Neural cell (in vitro differentiated cells): Measurements from ENCODE around the gene MXD4. TPM values are rescaled to one million over a fixed set of nuclear protein-coding genes. Genes with fewer than 3 reads are reported as not detected.

Experiments
- H2AFZ ChIP-seq: fragments of 200-600, 300-800 bp; sonication (generic), shearing (Covaris generic); 2 replicates; pipeline ENCODE4 v1.6.0; 2014; ENCODE audit warnings: low read depth, mild to moderate bottlenecking, antibody characterized with exemption, low read length, moderate library complexity
- H3F3A ChIP-seq: fragments of 200-600 bp; shearing (Covaris generic); 2 replicates; pipeline ENCODE4 v1.6.1; 2016; ENCODE audit warnings: mild to moderate bottlenecking, moderate library complexity, mixed read lengths, antibody characterized with exemption, low read length; ENCODE audit not compliant: insufficient read depth, poor library complexity, severe bottlenecking
- H3K27ac ChIP-seq: fragments of 200-600, 300-800 bp; sonication (generic), shearing (Covaris generic); 2 replicates; pipeline ENCODE4 v1.5.1; 2014; ENCODE audit warnings: mild to moderate bottlenecking, low read length, moderate library complexity
- H3K27me3 ChIP-seq: fragments of 300-800, 200-600 bp; sonication (generic), shearing (Covaris generic); 2 replicates; pipeline ENCODE4 v1.6.0; 2014; ENCODE audit warnings: mild to moderate bottlenecking, low read depth, low read length, moderate library complexity; ENCODE audit not compliant: insufficient read depth
- H3K36me3 ChIP-seq: fragments of 300-800, 200-600 bp; sonication (generic), shearing (Covaris generic); 2 replicates; pipeline ENCODE4 v1.5.1; 2014; ENCODE audit warnings: mild to moderate bottlenecking, antibody characterized with exemption, low read length, moderate library complexity; ENCODE audit not compliant: insufficient read depth
- H3K4me2 ChIP-seq: fragments of 300-800, 200-600 bp; sonication (generic), shearing (Covaris generic); 2 replicates; pipeline ENCODE4 v1.6.0; 2014; ENCODE audit warnings: mild to moderate bottlenecking, low read length
- H3K4me3 ChIP-seq: fragments of 300-800, 200-600 bp; sonication (generic), shearing (Covaris generic); 2 replicates; pipeline ENCODE4 v1.5.1; 2014; ENCODE audit warnings: mild to moderate bottlenecking, low read length, moderate library complexity
- H3K79me2 ChIP-seq: fragments of 200-600 bp; shearing (Covaris generic); replicated peaks from 2 replicates; pipeline ENCODE4 v1.6.0; 2014; ENCODE audit warnings: mild to moderate bottlenecking, low read length, moderate library complexity; ENCODE audit not compliant: insufficient read depth
- H3K9ac ChIP-seq: fragments of 300-800, 200-600 bp; sonication (generic), shearing (Covaris generic); 2 replicates; pipeline ENCODE4 v1.6.1; 2016; ENCODE audit warnings: mild to moderate bottlenecking, low read length, mixed read lengths
- H3K9me2 ChIP-seq: fragments of 200-600 bp; shearing (Covaris generic); 2 replicates; pipeline ENCODE4 v1.6.1; 2016; ENCODE audit warnings: mild to moderate bottlenecking, low read length, mixed read lengths; ENCODE audit not compliant: insufficient read depth
- H3K9me3 ChIP-seq: fragments of 200-600, 300-800 bp; sonication (generic), shearing (Covaris generic); 2 replicates; pipeline ENCODE4 v1.6.1; 2016; ENCODE audit warnings: mild to moderate bottlenecking, mixed run types, low read length, moderate library complexity, mixed read lengths
- H4K20me1 ChIP-seq: fragments of 200-600 bp; shearing (Covaris generic); 2 replicates; pipeline ENCODE4 v1.6.1; 2016; ENCODE audit warnings: mild to moderate bottlenecking, mixed run types; ENCODE audit not compliant: insufficient read depth
- CTCF ChIP-seq: fragments of 450-650 bp; IDR thresholded peaks from 2 replicates; pipeline ENCODE4 v1.5.1; 2014; ENCODE audit warnings: antibody characterized with exemption, mild to moderate bottlenecking, moderate library complexity; ENCODE audit not compliant: poor library complexity, severe bottlenecking
- EP300 ChIP-seq: fragments of 450-650 bp; conservative IDR thresholded peaks from 2 replicates; pipeline ENCODE4 v1.6.1; 2014; ENCODE audit warnings: antibody characterized with exemption, mild to moderate bottlenecking, moderate library complexity; ENCODE audit not compliant: poor library complexity, severe bottlenecking
- EZH2 ChIP-seq: fragments of 200-600, 300-800 bp; shearing (Covaris generic), sonication (generic); IDR thresholded peaks from 2 replicates; pipeline ENCODE4 v1.6.1; 2014; ENCODE audit warnings: antibody characterized with exemption, low read length, borderline replicate concordance, mild to moderate bottlenecking; ENCODE audit not compliant: insufficient read depth, poor library complexity, severe bottlenecking
- MXI1 ChIP-seq: fragments of 450-650 bp; conservative IDR thresholded peaks from 2 replicates; pipeline ENCODE4 v1.6.1; 2014; ENCODE audit warnings: antibody characterized with exemption, mild to moderate bottlenecking; ENCODE audit not compliant: poor library complexity, severe bottlenecking
- POLR2AphosphoS5 ChIP-seq: IDR thresholded peaks from 2 replicates; pipeline ENCODE4 v1.6.1; 2012
- RAD21 ChIP-seq: fragments of 450-650 bp; conservative IDR thresholded peaks from 2 replicates; pipeline ENCODE4 v1.6.1; 2014; ENCODE audit warnings: antibody characterized with exemption, mild to moderate bottlenecking, moderate library complexity
- REST ChIP-seq: IDR thresholded peaks from 2 replicates; pipeline ENCODE4 v1.6.1; 2012; ENCODE audit warnings: borderline replicate concordance
- SMC3 ChIP-seq: fragments of 450-650 bp; conservative IDR thresholded peaks from 2 replicates; pipeline ENCODE4 v1.6.1; 2014; ENCODE audit warnings: antibody characterized with exemption, mild to moderate bottlenecking, moderate library complexity; ENCODE audit not compliant: poor library complexity
- TAF1 ChIP-seq: IDR thresholded peaks from 2 replicates; pipeline ENCODE4 v1.6.1; 2012; ENCODE audit warnings: low read depth
- polyA plus RNA-seq: library from polyadenylated mRNA; depleted of rRNA; stranded (reverse); fragments of >200 nt; gene quantifications from 2 replicates; pipeline ENCODE4 v1.2.3, GENCODE V29; 2014

Gene MXD4
- polyA plus RNA-seq, 1 donor from 2014 or later = 58.4 TPM

- H3K9me2 ChIP-seq = no peaks in the 10 kb centered on the region
- no peaks in the 10 kb centered on the region for H3F3A ChIP-seq
- H4K20me1 ChIP-seq = peaks cover 38% of the 10 kb centered on the region
- H3K27me3 ChIP-seq = no peaks in the 10 kb centered on the region
- H3K9me3 ChIP-seq = no peaks in the 10 kb centered on the region
- H3K27ac ChIP-seq = no peak overlapping the region
- H3K79me2 ChIP-seq = peaks cover 34% of the 10 kb centered on the region
- H2AFZ ChIP-seq = no peak overlapping the region
- TF ChIP-seq EP300 = no peak
- TF ChIP-seq REST = no peak
- no peak for TF ChIP-seq POLR2AphosphoS5
- no peak for TF ChIP-seq EZH2
- TF ChIP-seq RAD21 = no peak
- TF ChIP-seq MXI1 = no peak
- no peak for TF ChIP-seq CTCF
- TF ChIP-seq TAF1 = no peak
- no peak for TF ChIP-seq SMC3
- no peak overlapping the region for H3K4me2 ChIP-seq
- H3K9ac ChIP-seq = no peak overlapping the region
- H3K4me3 ChIP-seq = no peak overlapping the region
- no peaks in the 10 kb centered on the region for H3K36me3 ChIP-seq
Observed at GRCh38 chr4:2256156-2256731, 5.7 kb downstream of the MXD4 start.

- Histone ChIP-seq H3K27me3 (no peaks in the 10 kb centered on the region), H3K79me2 (peaks cover 28% of the 10 kb centered on the region), H3K4me3 (no peak overlapping the region), H3K9ac (no peak overlapping the region), H3K9me2 (no peaks in the 10 kb centered on the region), H3K4me2 (no peak overlapping the region), H3K27ac (no peak overlapping the region), H3K9me3 (no peaks in the 10 kb centered on the region), H3F3A (no peaks in the 10 kb centered on the region), H3K36me3 (no peaks in the 10 kb centered on the region), H2AFZ (no peak overlapping the region), H4K20me1 (peaks cover 35% of the 10 kb centered on the region)
- TF ChIP-seq TAF1 (no peak), CTCF (no peak), REST (no peak)
Observed at GRCh38 chr4:2255501-2256155, 6.3 kb downstream of the MXD4 start.
